ENCODE measurements around the gene ZMYND8.

Gene ZMYND8

DNA sequence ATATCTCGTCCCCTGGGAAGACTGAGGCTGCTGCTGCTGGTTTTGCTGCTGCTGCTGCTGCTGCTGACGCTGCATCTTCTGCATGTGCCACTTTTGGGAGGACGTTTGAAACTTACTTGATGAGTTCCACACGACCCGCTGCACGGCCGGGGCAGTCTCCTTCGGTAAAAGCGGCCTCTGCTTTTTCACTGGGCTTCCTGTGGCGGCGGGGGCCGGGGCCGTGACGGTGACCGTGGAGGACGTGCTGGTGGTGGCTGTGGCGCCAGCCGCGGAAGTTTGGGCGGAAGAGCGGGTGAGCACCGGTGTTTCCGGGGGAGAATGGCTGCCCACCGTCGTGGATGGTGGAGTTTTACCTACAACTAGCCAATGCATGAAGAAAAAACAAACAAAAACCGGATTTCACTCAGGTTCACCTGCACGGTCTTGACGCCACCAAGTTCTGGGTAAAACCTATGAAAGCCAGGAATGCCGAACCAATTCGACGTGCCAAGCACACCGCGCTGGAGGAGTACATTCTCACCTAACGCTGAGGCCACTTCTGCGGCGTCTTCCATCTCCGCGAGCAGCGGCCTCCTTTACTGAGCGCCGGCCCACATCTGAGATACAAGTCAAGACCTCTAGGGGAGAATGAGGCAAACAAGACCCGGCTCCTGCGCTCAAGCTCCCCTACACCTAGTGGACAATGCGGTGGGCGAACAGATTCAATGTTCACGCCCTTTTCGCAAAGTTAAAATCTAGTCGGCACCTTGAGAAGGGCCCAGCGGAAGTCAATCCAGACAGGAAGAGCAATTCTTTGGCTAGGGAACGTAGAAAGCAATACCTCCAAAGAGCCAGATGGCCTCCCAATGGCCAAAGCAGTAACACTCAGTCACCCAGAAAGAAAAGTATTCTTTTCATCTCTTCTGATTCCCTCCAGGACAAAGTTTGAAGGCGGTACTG is 117.5 kb downstream of the ZMYND8 start:
- no peak for FAIRE-seq

DNA sequence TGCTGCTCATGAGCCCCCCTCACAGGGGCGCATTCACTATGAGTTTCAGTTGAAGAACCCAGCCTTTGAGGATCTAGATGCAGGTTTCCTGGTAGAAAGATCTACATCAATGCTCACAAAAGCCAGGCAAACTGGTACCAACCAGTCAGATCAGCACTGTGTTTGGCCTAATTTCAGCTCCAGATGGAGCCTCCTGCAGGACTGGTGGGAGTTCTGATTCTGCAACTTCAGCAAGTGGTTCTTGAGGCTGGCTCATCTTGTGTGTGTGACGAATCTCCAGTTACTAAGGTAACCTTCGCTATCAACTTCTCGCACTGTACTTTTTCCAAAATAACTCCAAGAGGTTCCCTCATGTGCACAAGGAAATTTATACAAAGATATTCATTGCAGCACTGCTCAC is 118.8 kb downstream of the ZMYND8 start:
- DNase-seq (ENCODE audit: insufficient read length, low spot score) (no peak), FAIRE-seq (no peak)
- no peak for TF ChIP-seq POLR2A (IDR thresholded peaks at IDR 0.05; ENCODE audit: low read depth, low read length)

More for the DNA sequence above, 117.5 kb downstream of the ZMYND8 start:
- TF ChIP-seq POLR2A (IDR thresholded peaks at IDR 0.05; ENCODE audit: low read depth, low read length), result no peak
- no peak for DNase-seq (ENCODE audit: insufficient read length, low spot score)

- no peak for DNase-seq (ENCODE audit: insufficient read length, low spot score)
- no peak for FAIRE-seq
- no peak for TF ChIP-seq POLR2A (IDR thresholded peaks at IDR 0.05; ENCODE audit: low read depth, low read length)
These were observed 119.9 kb downstream of the ZMYND8 start for GRCh38 chr20:47236639-47236900.

DNA sequence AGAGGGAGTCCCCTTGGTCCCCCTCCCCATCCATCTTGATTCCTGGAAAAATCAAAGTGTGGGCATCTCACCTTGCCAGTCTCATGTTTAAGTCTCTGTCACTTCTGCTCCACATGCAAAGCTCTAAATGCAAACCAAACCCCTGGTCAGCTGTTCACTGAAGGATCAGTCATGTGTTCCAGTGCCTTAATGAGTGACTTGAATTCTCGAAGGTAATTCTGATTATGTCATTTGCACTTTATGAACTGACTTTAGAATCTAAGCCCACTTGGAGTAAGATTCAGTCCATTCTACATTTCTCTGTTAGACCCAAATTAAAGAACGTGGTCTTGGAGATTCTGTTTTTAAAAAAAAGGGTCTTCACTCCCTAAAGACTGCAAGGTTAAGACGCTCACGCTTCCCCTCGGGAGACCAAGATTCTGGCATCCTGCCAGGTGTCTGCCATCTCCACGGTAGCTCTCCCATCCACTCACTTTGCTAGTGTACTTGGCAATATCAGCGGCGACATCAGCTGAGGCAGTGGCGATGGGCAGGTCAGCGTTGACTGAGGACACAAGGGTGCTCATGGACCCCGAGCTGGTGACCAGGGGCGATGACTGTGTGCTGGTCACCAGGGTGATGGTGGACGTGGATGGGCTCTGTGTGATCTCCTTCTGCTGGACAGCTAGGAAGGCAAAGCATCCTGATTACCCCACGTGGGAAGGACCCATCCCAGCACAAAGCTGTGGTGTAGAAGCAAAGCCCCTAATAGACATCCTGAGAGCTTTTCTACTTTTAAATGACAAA is 120.5 kb downstream of the ZMYND8 start:
- no peak for TF ChIP-seq POLR2A (IDR thresholded peaks at IDR 0.05; ENCODE audit: low read depth, low read length)
- FAIRE-seq (no peak), DNase-seq (ENCODE audit: insufficient read length, low spot score) (no peak)

DNA sequence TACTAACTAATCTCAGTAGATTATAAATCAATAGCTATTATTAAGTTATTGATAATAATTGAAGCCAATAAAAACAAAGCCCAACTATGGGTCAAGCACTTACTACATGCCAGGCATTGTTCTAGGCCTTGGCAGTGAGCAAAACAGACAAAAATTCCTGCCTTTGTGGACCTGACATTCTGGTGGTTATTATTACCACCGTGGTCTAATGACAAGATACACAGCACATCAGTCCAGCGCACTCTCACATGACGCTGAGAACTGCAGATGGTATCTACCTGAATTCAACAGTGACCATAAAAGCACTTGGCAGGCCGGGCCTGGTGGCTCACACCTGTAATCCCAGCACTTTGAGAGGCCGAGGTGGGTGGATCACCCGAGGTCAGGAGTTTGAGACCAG is 121.4 kb downstream of the ZMYND8 start:
- DNase-seq (ENCODE audit: insufficient read length, low spot score) (no peak), FAIRE-seq (no peak)

DNA sequence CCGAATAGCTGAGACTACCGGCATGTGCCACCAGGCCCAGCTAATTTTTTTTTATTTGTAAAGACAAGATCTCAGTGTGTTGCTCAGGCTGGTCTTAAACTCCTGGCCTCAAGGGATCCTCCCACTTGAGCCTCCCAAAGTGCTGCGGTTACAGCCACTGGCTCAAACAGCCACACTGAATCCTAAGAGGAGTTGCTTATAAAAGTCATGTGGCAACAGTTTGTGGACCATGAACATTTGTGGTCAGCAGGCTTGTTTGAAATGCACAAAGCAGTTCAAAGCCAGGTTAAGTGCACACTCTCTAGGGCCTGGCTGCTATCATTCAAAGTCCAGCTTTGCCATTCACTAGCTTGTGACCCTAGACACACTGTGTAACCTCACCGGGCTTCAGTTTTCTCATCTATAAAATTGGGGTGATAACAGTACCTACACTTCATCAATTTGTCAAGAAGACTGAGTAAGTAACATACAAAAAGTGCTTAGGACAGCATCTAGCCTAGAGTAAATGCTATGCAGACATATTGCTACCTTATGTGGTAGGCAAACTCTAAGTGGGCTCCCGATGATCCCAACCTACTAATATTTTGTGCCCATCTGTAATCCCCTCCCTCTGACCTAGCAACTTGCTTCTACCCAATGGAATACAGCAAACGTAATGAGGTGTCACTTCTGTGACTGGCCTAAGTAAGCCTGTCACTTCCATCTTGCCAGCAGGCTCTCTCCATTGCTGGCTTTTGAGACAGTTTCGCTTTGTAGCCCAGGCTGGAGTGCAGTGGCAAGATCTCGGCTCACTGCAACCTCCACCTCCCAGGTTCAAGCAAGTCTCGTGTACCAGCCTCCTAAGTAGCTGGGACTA is 122.9 kb downstream of the ZMYND8 start:
- no peak for TF ChIP-seq POLR2A (IDR thresholded peaks at IDR 0.05; ENCODE audit: low read depth, low read length)
- no peak for FAIRE-seq
- no peak for DNase-seq (ENCODE audit: insufficient read length, low spot score)

More for the DNA sequence above, 121.4 kb downstream of the ZMYND8 start:
- no peak for TF ChIP-seq POLR2A (IDR thresholded peaks at IDR 0.05; ENCODE audit: low read depth, low read length)

GRCh38 chr20:47232518-47232917 is 124.0 kb downstream of the ZMYND8 start:
- no peak for TF ChIP-seq POLR2A (IDR thresholded peaks at IDR 0.05; ENCODE audit: low read depth, low read length)

DNA sequence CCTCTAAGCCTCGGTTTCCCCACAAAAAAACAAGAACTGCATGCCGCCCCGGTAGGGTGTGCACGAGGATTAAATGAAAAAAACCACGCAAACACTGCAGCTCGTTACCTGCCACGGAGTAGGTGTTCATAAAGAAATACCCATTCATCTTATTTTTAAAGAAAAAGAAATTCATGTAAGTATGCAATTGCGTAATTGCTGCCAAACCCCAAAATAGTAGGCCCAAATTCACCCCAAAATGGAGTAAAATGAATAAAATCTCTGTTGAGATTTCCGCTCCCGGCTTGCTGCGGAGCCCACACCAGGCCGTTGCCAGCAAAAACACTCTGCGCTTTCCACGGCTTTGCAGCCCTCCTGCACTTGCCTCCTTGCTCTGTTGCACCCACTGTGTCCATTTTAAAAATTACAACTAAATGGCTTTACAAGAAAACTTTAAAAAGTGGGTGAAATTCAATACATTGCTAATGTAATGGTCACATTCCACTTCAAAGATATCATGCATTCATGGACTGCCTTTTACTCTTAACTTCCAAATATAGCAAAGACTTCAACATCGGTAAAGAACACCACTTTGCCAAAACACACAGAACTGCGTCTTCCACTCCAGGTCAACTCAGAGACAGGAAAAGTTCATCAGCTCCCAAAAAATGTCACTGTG is 125.0 kb downstream of the ZMYND8 start:
- FAIRE-seq, result no peak
- no peak for DNase-seq (ENCODE audit: insufficient read length, low spot score)
- no peak for TF ChIP-seq POLR2A (IDR thresholded peaks at IDR 0.05; ENCODE audit: low read depth, low read length)

More at GRCh38 chr20:47232518-47232917, 124.0 kb downstream of the ZMYND8 start:
- FAIRE-seq (no peak), DNase-seq (ENCODE audit: insufficient read length, low spot score) (no peak)

DNA sequence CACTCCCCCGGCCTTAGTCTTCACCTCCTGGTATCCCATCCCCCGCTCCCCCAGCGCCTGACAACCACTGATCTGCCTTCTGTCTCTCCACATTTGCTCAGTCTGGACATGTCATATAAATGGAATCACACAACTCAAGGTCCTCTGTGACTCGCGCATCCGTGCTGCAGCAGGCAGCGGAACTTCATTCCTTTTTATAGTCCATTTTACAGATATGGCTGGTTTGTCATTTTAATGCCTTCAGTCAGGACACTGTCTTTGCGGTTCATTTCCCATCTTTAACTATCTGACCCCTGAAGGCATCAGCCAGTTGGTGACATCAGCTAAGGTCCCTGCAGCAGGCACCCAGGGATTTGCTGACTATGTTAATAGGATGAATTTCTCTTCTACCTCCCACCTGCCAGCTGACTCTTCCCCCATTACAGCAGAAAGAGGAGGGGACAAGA is 125.7 kb downstream of the ZMYND8 start:
- TF ChIP-seq POLR2A (IDR thresholded peaks at IDR 0.05; ENCODE audit: low read depth, low read length), result no peak
- DNase-seq (ENCODE audit: insufficient read length, low spot score) (no peak), FAIRE-seq (no peak)

DNA sequence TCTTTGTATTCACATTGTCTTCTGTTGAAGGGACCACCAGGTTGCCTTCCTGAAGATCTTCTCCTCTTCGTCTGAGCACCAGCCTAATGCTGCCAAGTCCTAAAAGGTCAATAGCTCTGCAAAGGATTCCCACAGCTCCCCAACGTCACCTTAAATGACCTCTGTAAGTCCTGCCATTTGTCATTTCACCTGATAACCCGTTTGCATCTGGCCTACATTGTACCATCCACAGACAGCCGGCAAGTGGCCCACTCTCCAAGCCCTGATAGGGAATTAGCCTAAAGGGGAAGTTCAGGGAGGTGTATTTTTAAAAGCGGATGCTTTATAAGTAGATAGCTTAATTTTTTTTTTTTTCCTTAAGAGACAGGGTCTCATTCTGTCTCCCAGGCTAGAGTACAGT is 127.8 kb downstream of the ZMYND8 start:
- FAIRE-seq, result no peak
- TF ChIP-seq POLR2A (IDR thresholded peaks at IDR 0.05; ENCODE audit: low read depth, low read length), result no peak
- DNase-seq (ENCODE audit: insufficient read length, low spot score), result no peak

DNA sequence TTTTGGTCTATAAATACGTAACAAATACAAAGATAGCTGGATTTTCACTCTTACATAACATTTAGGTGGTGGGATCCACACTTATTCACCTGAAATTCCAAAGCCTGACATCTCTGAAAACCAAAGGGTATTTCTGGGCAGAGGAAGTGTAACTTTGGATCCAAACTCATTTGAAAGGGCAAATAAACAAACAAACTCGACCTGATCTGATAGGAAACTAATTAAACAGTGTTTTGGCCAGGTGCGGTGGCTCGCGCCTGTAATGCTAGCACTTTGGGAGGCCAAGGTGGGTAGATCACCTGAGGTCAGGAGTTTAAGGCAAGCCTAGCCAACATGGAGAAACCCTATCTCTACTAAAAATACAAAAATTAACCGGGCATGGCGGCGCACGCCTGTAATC is 128.9 kb downstream of the ZMYND8 start:
- no peak for FAIRE-seq
- TF ChIP-seq POLR2A (IDR thresholded peaks at IDR 0.05; ENCODE audit: low read depth, low read length), result no peak
- no peak for DNase-seq (ENCODE audit: insufficient read length, low spot score)

- FAIRE-seq (no peak), DNase-seq (ENCODE audit: insufficient read length, low spot score) (no peak)
- TF ChIP-seq POLR2A (IDR thresholded peaks at IDR 0.05; ENCODE audit: low read depth, low read length), result no peak
These were observed 129.4 kb downstream of the ZMYND8 start for GRCh38 chr20:47227119-47227518.

GRCh38 chr20:47225458-47225857 is 131.0 kb downstream of the ZMYND8 start:
- DNase-seq (ENCODE audit: insufficient read length, low spot score), result no peak
- FAIRE-seq, result no peak
- TF ChIP-seq POLR2A (IDR thresholded peaks at IDR 0.05; ENCODE audit: low read depth, low read length), result no peak

All from H54 (cell line).